Subcutaneous abdominal adipose tissue (tissue), 5 donors: Measurements from ENCODE around the gene EPPIN.
"Not testable (repeated sequence)": the region's sequence is repeated elsewhere in the genome, so short reads cannot be mapped to it uniquely, and the experiment has no call there.

Experiments
- H3K27ac ChIP-seq: one replicate; pipeline ENCODE4 v1.7.0; 2013; ENCODE audit warnings: low read depth, mild to moderate bottlenecking, inconsistent platforms, low read length, moderate library complexity
- H3K27me3 ChIP-seq, 5 donors: one replicate each; pipeline ENCODE4 v1.7.0; 2013; ENCODE audit warnings: low read length in 5 of 5, inconsistent platforms in 1 of 5; ENCODE audit not compliant: control insufficient read depth in 5 of 5, insufficient read depth in 4 of 5
- H3K36me3 ChIP-seq, 5 donors: one replicate each; pipeline ENCODE4 v1.7.0; 2013; ENCODE audit warnings: low read length in 5 of 5; ENCODE audit not compliant: control insufficient read depth in 5 of 5, insufficient read depth in 5 of 5
- H3K4me1 ChIP-seq, 5 donors: one replicate each; pipeline ENCODE4 v1.7.0; 2013; ENCODE audit warnings: low read length in 5 of 5, mild to moderate bottlenecking in 3 of 5, moderate library complexity in 1 of 5; ENCODE audit not compliant: control insufficient read depth in 5 of 5, insufficient read depth in 5 of 5
- H3K4me3 ChIP-seq, 5 donors: one replicate each; pipeline ENCODE4 v1.7.0; 2013; ENCODE audit warnings: low read length in 5 of 5, low read depth in 1 of 5
- H3K9ac ChIP-seq, 5 donors: one replicate each; pipeline ENCODE4 v1.7.0; 2013; ENCODE audit warnings: low read length in 5 of 5, mild to moderate bottlenecking in 4 of 5, moderate library complexity in 3 of 5
- H3K9me3 ChIP-seq, 5 donors: one replicate each; pipeline ENCODE4 v1.7.0; 2013; ENCODE audit warnings: low read length in 5 of 5; ENCODE audit not compliant: control insufficient read depth in 5 of 5
- donor health status: healthy.
- donor health status: healthy.
- donor health status: healthy.
- donor health status: healthy.
- donor health status: healthy.

The EPPIN gene

DNA sequence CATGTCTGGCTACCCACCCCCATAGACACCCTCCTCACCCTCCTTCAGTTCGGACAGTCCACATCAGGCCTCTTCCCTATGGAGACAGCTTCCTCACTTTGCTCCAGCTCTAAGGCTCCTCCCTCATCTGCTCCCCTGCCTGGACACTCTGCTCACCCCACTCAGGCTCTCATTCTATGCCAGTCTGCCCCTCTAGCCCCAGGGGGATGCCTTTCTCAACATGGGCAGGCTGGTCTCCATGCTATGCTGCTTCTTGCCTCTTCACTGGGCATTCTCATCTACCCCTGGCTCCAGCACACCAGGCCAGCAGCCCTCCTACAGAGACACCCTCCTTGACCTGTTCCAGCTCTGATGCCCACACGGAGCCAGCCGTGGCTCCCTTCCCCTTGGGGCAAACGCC lies 32.0 kb upstream of the EPPIN start, which contains the start of gene WFDC8:
Gene WFDC8 (minus strand): TSS at position 101 of the 400 bp plus-strand sequence. CDS start 37 bp downstream, at position 64.
- H3K27ac ChIP-seq, result no peak within 1 kb of the TSS
- no peak within 1 kb of the TSS for H3K9ac ChIP-seq
- H3K4me1 ChIP-seq, result no peaks in the 10 kb centered on the region
- H3K9me3 ChIP-seq, result no peaks in the 10 kb centered on the region
- no peak within 1 kb of the TSS for H3K4me3 ChIP-seq
- H3K27me3 ChIP-seq, result peaks cover 0 to 12% (median 3%) of the 10 kb centered on the region in 5 donors
- H3K36me3 ChIP-seq, result no peaks in the 10 kb centered on the region

DNA sequence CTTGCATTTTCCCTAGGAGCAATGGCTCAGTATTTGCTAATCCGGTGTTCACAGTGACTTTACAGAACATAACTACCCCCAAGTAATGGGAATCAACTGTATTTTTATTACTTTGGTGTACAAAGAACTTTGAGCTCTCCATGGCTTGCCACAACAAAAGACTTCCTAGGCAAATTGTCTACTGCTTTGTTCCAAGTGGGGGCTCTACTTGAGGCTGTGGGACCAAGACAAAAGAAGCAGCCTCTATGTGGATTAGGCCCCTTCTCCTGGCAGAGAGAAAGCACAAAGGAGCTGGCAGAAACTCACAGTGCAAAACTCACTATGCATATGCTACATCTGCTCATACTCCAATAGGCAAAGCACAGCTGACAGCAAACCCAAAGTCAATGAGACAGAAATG lies 31.0 kb upstream of the EPPIN start:
- no peaks in the 10 kb centered on the region for H3K36me3 ChIP-seq
- no peaks in the 10 kb centered on the region for H3K4me1 ChIP-seq
- peaks cover 0 to 8% (median 0%) of the 10 kb centered on the region in 5 donors for H3K27me3 ChIP-seq
- no peak overlapping the region for H3K9ac ChIP-seq
- H3K9me3 ChIP-seq, result no peaks in the 10 kb centered on the region
- no peak overlapping the region for H3K4me3 ChIP-seq
- H3K27ac ChIP-seq, result no peak overlapping the region

GRCh38 chr20:45576995-45577394 lies 29.8 kb upstream of the EPPIN start:
- H3K36me3 ChIP-seq, result no peaks in the 10 kb centered on the region
- H3K9ac ChIP-seq, result no peak overlapping the region
- no peak overlapping the region for H3K4me3 ChIP-seq
- H3K27ac ChIP-seq, result no peak overlapping the region
- no peaks in the 10 kb centered on the region for H3K4me1 ChIP-seq
- peaks cover 0 to 5% (median 0%) of the 10 kb centered on the region in 5 donors for H3K27me3 ChIP-seq
- no peaks in the 10 kb centered on the region for H3K9me3 ChIP-seq

DNA sequence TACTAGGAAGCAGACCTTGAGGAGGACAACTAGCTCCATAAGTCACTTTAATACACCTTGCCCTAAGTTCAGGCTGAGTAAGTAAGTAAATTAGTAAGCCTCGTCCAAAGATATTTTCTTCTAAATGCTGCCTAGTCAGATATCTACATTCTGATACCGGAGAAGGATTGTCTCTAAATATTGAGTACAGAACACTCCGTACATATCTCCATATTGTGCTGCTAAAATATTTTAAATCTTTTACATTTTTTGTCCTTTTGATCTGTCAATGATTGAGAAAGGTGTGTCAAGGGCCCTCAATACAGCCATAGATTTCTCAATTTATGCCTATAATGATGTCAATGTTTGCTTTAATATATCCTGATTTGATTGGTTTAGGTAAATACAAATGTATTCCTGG lies 28.7 kb upstream of the EPPIN start:
- Histone ChIP-seq H3K36me3 (no peaks in the 10 kb centered on the region), H3K4me3 (no peak overlapping the region), H3K9me3 (no peaks in the 10 kb centered on the region), H3K27ac (no peak overlapping the region), H3K9ac (no peak overlapping the region), H3K27me3 (peaks cover 0 to 5% (median 0%) of the 10 kb centered on the region in 5 donors), H3K4me1 (no peaks in the 10 kb centered on the region)

DNA sequence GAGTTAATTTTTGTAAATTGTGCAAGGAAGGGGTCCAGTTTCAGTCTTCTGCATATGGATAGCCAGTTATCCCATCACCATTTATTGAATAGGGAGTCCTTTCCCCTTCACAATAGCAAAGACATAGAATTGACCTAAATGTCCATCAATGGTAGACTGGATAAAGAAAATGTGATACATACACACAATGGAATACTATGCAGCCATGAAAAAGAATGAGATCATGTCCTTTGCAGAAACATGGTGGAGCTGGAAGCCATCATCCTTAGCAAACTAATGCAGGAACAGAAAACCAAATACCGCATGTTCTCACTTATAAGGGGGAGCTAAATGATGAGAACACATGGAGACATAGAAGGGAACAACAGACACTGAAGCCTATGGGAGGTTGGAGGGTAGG lies 22.4 kb upstream of the EPPIN start:
- not testable (repeated sequence) for H3K4me3 ChIP-seq, H3K9me3 ChIP-seq, H3K4me1 ChIP-seq, H3K36me3 ChIP-seq, H3K27me3 ChIP-seq, H3K27ac ChIP-seq, H3K9ac ChIP-seq

DNA sequence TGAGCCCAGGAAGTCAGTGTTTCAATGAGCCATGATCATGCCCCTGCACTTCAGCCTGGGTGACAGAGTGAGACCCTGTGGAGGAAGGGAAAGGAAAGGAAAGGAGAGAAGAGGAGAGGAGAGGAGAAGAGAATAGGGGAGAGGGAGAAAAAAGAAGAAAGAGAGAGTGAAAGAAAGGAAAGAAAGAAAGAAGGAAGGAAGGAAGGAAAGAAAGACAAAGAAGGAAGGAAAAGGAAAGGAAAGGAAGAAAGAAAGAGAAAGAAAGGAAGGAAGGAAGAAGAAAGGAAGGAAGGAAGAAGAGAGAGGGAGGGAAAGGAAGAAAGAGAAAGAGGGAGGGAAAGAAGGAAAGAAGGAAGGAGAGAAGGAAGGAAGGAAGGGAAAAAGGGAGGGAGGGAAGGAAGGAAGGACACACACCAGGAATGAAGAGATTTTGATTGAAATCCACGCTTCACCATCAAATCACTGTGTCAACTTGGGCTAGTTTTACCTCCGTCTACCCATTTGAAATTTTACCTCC lies 17.6 kb upstream of the EPPIN start:
- no peaks in the 10 kb centered on the region for H3K9me3 ChIP-seq
- H3K27me3 ChIP-seq, result peaks cover 0 to 8% (median 4%) of the 10 kb centered on the region in 5 donors
- no peaks in the 10 kb centered on the region for H3K36me3 ChIP-seq
- H3K4me1 ChIP-seq, result no peaks in the 10 kb centered on the region
- H3K4me3 ChIP-seq, result no peak overlapping the region
- no peak overlapping the region for H3K27ac ChIP-seq
- H3K9ac ChIP-seq, result no peak overlapping the region

- H3K4me1 ChIP-seq, result no peaks in the 10 kb centered on the region
- peaks cover 0 to 13% (median 0%) of the 10 kb centered on the region in 5 donors for H3K27me3 ChIP-seq
Measured at GRCh38 chr20:45555198-45555597, 8.0 kb upstream of the EPPIN start.

GRCh38 chr20:45552456-45552855 lies 5.3 kb upstream of the EPPIN start:
- Histone ChIP-seq H3K36me3 (no peaks in the 10 kb centered on the region), H3K27me3 (peaks cover 2 to 7% (median 3%) of the 10 kb centered on the region in 5 donors), H3K4me3 (no peak overlapping the region), H3K4me1 (peaks cover 0 to 3% (median 0%) of the 10 kb centered on the region in 5 donors), H3K27ac (no peak overlapping the region), H3K9me3 (no peaks in the 10 kb centered on the region), H3K9ac (no peak overlapping the region)

More at GRCh38 chr20:45555198-45555597, 8.0 kb upstream of the EPPIN start:
- no peak overlapping the region for H3K9ac ChIP-seq
- no peak overlapping the region for H3K27ac ChIP-seq
- no peaks in the 10 kb centered on the region for H3K9me3 ChIP-seq
- no peak overlapping the region for H3K4me3 ChIP-seq
- no peaks in the 10 kb centered on the region for H3K36me3 ChIP-seq

GRCh38 chr20:45550765-45551164 lies 3.6 kb upstream of the EPPIN start:
- Histone ChIP-seq H3K27me3 (peaks cover 2 to 7% (median 2%) of the 10 kb centered on the region in 5 donors), H3K4me3 (no peak overlapping the region), H3K4me1 (peaks cover 0 to 3% (median 0%) of the 10 kb centered on the region in 5 donors), H3K9me3 (no peaks in the 10 kb centered on the region), H3K36me3 (no peaks in the 10 kb centered on the region), H3K27ac (no peak overlapping the region), H3K9ac (no peak overlapping the region)

DNA sequence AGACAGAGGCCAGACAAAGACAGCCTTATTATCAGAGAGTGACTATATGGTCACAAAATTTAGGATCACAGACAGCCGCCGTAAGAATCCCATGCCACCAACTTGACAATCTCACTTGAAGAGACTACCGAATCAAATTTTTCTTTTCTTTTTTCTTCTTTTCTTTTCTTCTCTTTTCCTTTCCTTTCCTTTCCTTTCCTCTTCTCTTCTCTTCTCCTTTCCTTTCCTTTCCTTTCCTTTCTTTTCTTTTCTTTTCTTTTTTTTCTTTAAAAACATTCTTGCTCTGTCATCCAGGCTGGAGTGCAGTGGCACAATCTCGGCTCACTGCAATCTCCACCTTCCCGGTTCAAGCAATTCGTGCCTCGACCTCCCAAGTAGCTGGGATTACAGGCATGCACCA lies 1.2 kb upstream of the EPPIN start:
- Histone ChIP-seq H3K27me3 (peaks cover 0 to 11% (median 6%) of the 10 kb centered on the region in 5 donors), H3K4me1 (peaks cover 0 to 3% (median 0%) of the 10 kb centered on the region in 5 donors), H3K27ac (no peak overlapping the region), H3K9ac (peak overlapping the region in 1 of 5 donors; percentile 48), H3K4me3 (no peak overlapping the region), H3K9me3 (no peaks in the 10 kb centered on the region), H3K36me3 (no peaks in the 10 kb centered on the region)
